ENCODE data around the gene CCDC187. TPM values are rescaled to one million over a fixed set of nuclear protein-coding genes. Genes with fewer than 3 reads are reported as not detected.

The CCDC187 gene
- polyA plus RNA-seq, 1 donor (not counting 4 experiments of a cell fraction or from before 2014, with no cell fraction given), result 0.03 TPM

- no peaks in the 10 kb centered on the region for H3K9me1 ChIP-seq (ENCODE audit: control insufficient read depth, extremely low read depth, insufficient read depth, low read length)
- H3K4me2 ChIP-seq (ENCODE audit: control insufficient read depth, extremely low read depth, insufficient read depth, low read depth, low read length), result no peak overlapping the region
- dilution Hi-C loops (cut with MboI; ENCODE audit: extremely low pct_ligation_motif_present, low sequenced_read_pairs), result no loop called here
- no peaks in the 10 kb centered on the region for H4K20me1 ChIP-seq (ENCODE audit: control insufficient read depth, extremely low read depth, insufficient read depth, low read length)
- no peak overlapping the region for H3K4me3 ChIP-seq (ENCODE audit: control insufficient read depth in 2 of 3, extremely low read depth in 1 of 3, insufficient read depth in 2 of 3, low read depth in 1 of 3, low read length in 3 of 3)
- no peaks in the 10 kb centered on the region for H3K79me2 ChIP-seq (ENCODE audit: control insufficient read depth, insufficient read depth, low read length)
- TF ChIP-seq CTCF (optimal IDR thresholded peaks at IDR 0.05 in 1 of 3, IDR thresholded peaks at IDR 0.05 in 1 of 3, conservative IDR thresholded peaks at IDR 0.05 in 1 of 3; ENCODE audit: extremely low read depth in 1 of 3, insufficient read depth in 2 of 3, low read length in 3 of 3) (no peak), EZH2 (IDR thresholded peaks at IDR 0.05; ENCODE audit: low read length) (no peak)
- FAIRE-seq (no peak), DNase-seq (ENCODE audit: low read depth, low spot score) (no peak)
- no peak overlapping the region for H2AFZ ChIP-seq (ENCODE audit: control insufficient read depth, low read length)
- no peaks in the 10 kb centered on the region for H3K9me3 ChIP-seq (ENCODE audit: control insufficient read depth, low read depth, low read length)
- no peak overlapping the region for H3K27ac ChIP-seq (ENCODE audit: control insufficient read depth, insufficient read depth, low read length)
- H3K4me1 ChIP-seq (ENCODE audit: control insufficient read depth, extremely low read depth, insufficient read depth, low read length), result no peaks in the 10 kb centered on the region
- H3K9ac ChIP-seq (ENCODE audit: control insufficient read depth, extremely low read depth, insufficient read depth, low read length), result no peak overlapping the region
- H3K27me3 ChIP-seq (ENCODE audit: control insufficient read depth, extremely low read depth, insufficient read depth, low read length), result peaks cover 27% of the 10 kb centered on the region
- H3K36me3 ChIP-seq (ENCODE audit: control insufficient read depth in 2 of 2, extremely low read depth in 1 of 2, insufficient read depth in 2 of 2, low read length in 2 of 2), result no peaks in the 10 kb centered on the region
Measured at GRCh38 chr9:136273921-136274785, 29.7 kb downstream of the CCDC187 start.

GRCh38 chr9:136273244-136273865 is 30.5 kb downstream of the CCDC187 start:
- Histone ChIP-seq H3K79me2 (ENCODE audit: control insufficient read depth, insufficient read depth, low read length) (no peaks in the 10 kb centered on the region), H3K9ac (ENCODE audit: control insufficient read depth, extremely low read depth, insufficient read depth, low read length) (no peak overlapping the region), H3K4me2 (ENCODE audit: control insufficient read depth, extremely low read depth, insufficient read depth, low read depth, low read length) (no peak overlapping the region), H3K36me3 (ENCODE audit: control insufficient read depth in 2 of 2, extremely low read depth in 1 of 2, insufficient read depth in 2 of 2, low read length in 2 of 2) (no peaks in the 10 kb centered on the region), H3K9me3 (ENCODE audit: control insufficient read depth, low read depth, low read length) (no peaks in the 10 kb centered on the region), H3K4me1 (ENCODE audit: control insufficient read depth, extremely low read depth, insufficient read depth, low read length) (no peaks in the 10 kb centered on the region), H4K20me1 (ENCODE audit: control insufficient read depth, extremely low read depth, insufficient read depth, low read length) (no peaks in the 10 kb centered on the region), H3K9me1 (ENCODE audit: control insufficient read depth, extremely low read depth, insufficient read depth, low read length) (no peaks in the 10 kb centered on the region), H3K27me3 (ENCODE audit: control insufficient read depth, extremely low read depth, insufficient read depth, low read length) (peaks cover 19% of the 10 kb centered on the region), H3K4me3 (ENCODE audit: control insufficient read depth in 2 of 3, extremely low read depth in 1 of 3, insufficient read depth in 2 of 3, low read depth in 1 of 3, low read length in 3 of 3) (no peak overlapping the region), H2AFZ (ENCODE audit: control insufficient read depth, low read length) (no peak overlapping the region), H3K27ac (ENCODE audit: control insufficient read depth, insufficient read depth, low read length) (no peak overlapping the region)
- FAIRE-seq (no peak), DNase-seq (ENCODE audit: low read depth, low spot score) (no peak)
- dilution Hi-C loops (cut with MboI; ENCODE audit: extremely low pct_ligation_motif_present, low sequenced_read_pairs), result no loop called here
- TF ChIP-seq CTCF (optimal IDR thresholded peaks at IDR 0.05 in 1 of 3, IDR thresholded peaks at IDR 0.05 in 1 of 3, conservative IDR thresholded peaks at IDR 0.05 in 1 of 3; ENCODE audit: extremely low read depth in 1 of 3, insufficient read depth in 2 of 3, low read length in 3 of 3) (no peak), EZH2 (IDR thresholded peaks at IDR 0.05; ENCODE audit: low read length) (no peak)
